HG02884 (cell line): ENCODE measurements around the gene RANBP10.

ENCODE experiments used
- ATAC-seq: cut with Tn5 transposase; IDR thresholded peaks from one replicate; pipeline ENCODE4 v1.9.1; 2021; ENCODE audit warnings: mild to moderate bottlenecking, moderate library complexity; ENCODE audit not compliant: unreplicated experiment

The RANBP10 gene

GRCh38 chr16:67828651-67829050 lies 22.3 kb upstream of the RANBP10 start:
- no peak for ATAC-seq

GRCh38 chr16:67825906-67826305 lies 19.5 kb upstream of the RANBP10 start:
- no peak for ATAC-seq

- ATAC-seq: no peak
Measured at GRCh38 chr16:67825119-67825518, 18.8 kb upstream of the RANBP10 start.

GRCh38 chr16:67822511-67822910 lies 16.2 kb upstream of the RANBP10 start:
- no peak for ATAC-seq

GRCh38 chr16:67820608-67821259 lies 14.4 kb upstream of the RANBP10 start:
- ATAC-seq: no peak

- no peak for ATAC-seq
Measured at GRCh38 chr16:67814567-67814966, 8.2 kb upstream of the RANBP10 start.

GRCh38 chr16:67811899-67812298 lies 5.5 kb upstream of the RANBP10 start:
- no peak for ATAC-seq

GRCh38 chr16:67807148-67807682 lies 855 bp upstream of the RANBP10 start:
- no peak for ATAC-seq

- ATAC-seq: no peak
Measured at GRCh38 chr16:67805718-67806427, 487 bp downstream of the RANBP10 start.

GRCh38 chr16:67804853-67805542 lies 1.4 kb downstream of the RANBP10 start:
- ATAC-seq: no peak

GRCh38 chr16:67803894-67804293 lies 2.5 kb downstream of the RANBP10 start:
- no peak for ATAC-seq

GRCh38 chr16:67801883-67802282 lies 4.5 kb downstream of the RANBP10 start:
- ATAC-seq: no peak

GRCh38 chr16:67801241-67801640 lies 5.1 kb downstream of the RANBP10 start:
- ATAC-seq: no peak

- no peak for ATAC-seq
Measured at GRCh38 chr16:67800338-67800926, 5.9 kb downstream of the RANBP10 start.

- ATAC-seq: no peak
Measured at GRCh38 chr16:67796099-67796718, 10.2 kb downstream of the RANBP10 start.

- no peak for ATAC-seq
Measured at GRCh38 chr16:67790071-67790470, 16.3 kb downstream of the RANBP10 start.

GRCh38 chr16:67786491-67786890 lies 19.9 kb downstream of the RANBP10 start:
- no peak for ATAC-seq

- no peak for ATAC-seq
Measured at GRCh38 chr16:67783353-67783725, 23.0 kb downstream of the RANBP10 start.

GRCh38 chr16:67782567-67783352 lies 23.6 kb downstream of the RANBP10 start:
- no peak for ATAC-seq

GRCh38 chr16:67781565-67781921 lies 24.8 kb downstream of the RANBP10 start:
- no peak for ATAC-seq
